ENCODE data around the gene TNMD. TPM values are rescaled to one million over a fixed set of nuclear protein-coding genes. Genes with fewer than 3 reads are reported as not detected.

The TNMD gene
- total and polyA plus RNA-seq, 9 donors, result 0.42 to 14.9 (median 1.6) TPM

DNA sequence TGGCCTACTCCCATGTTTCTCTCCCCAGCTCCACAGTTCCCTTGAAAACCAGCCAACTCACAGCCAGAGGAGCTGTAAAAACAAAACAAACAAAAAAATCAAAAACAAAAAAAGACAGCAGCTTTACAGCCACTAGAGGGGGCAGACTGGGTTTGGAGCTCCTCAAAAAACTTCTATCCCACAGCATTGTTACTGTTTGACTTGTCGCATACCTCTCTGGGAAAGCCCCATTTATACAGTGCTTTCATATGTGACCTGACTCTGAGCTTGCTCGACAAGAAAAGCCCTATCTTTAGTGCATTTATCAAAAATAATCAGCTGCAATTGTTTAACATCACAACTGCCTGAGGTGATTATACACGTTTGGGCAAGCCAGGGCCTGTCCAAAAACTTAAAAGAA, 30.3 kb downstream of the TNMD start:
- 13 to 22% (median 15%) methylated on average over 3 of the region's 3 CpGs for WGBS, 3 donors
- Histone ChIP-seq H3K4me1 (ENCODE audit: insufficient read depth) (no peaks in the 10 kb centered on the region), H3K9me3 (no peaks in the 10 kb centered on the region), H3K27me3 (no peaks in the 10 kb centered on the region), H3K4me3 (no peak overlapping the region), H3K36me3 (no peaks in the 10 kb centered on the region), H3K27ac (no peak overlapping the region)
- intact Hi-C loops (cut with DNase I), result no loop called here
- TF ChIP-seq EP300 (IDR thresholded peaks at IDR 0.05) (no peak), POLR2A (IDR thresholded peaks at IDR 0.05) (no peak)
- TF ChIP-seq, protein P1, sequence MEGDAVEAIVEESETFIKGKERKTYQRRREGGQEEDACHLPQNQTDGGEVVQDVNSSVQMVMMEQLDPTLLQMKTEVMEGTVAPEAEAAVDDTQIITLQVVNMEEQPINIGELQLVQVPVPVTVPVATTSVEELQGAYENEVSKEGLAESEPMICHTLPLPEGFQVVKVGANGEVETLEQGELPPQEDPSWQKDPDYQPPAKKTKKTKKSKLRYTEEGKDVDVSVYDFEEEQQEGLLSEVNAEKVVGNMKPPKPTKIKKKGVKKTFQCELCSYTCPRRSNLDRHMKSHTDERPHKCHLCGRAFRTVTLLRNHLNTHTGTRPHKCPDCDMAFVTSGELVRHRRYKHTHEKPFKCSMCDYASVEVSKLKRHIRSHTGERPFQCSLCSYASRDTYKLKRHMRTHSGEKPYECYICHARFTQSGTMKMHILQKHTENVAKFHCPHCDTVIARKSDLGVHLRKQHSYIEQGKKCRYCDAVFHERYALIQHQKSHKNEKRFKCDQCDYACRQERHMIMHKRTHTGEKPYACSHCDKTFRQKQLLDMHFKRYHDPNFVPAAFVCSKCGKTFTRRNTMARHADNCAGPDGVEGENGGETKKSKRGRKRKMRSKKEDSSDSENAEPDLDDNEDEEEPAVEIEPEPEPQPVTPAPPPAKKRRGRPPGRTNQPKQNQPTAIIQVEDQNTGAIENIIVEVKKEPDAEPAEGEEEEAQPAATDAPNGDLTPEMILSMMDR (IDR thresholded peaks at IDR 0.05), result peak in 2 of 3 donors; percentile 27 to 48
- peak in 4 of 5 donors; percentile 32 to 48 (median 46) for DNase-seq

DNA sequence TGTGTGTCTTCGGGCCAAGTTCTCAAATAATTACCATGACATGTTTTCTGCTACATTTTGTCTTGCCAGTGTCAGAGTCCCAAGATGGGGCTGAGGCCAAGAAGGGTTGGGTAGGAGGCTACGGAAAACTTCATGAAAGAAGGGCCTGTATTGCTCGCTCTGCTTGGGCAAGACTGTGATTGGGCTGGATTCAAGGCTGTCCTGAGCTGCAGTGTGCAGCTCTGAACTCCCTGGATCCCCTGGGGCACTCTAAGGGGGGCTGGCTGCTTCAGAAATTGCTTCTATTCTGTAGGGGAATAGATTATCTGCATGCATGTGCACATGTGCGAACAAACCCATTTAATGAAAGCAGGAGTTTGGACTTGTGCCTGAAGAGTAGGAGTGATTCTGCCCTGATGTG, 38.3 kb downstream of the TNMD start:
- Histone ChIP-seq H3K4me1 (ENCODE audit: insufficient read depth) (no peaks in the 10 kb centered on the region), H3K9me3 (no peaks in the 10 kb centered on the region), H3K36me3 (no peaks in the 10 kb centered on the region), H3K27ac (no peak overlapping the region), H3K27me3 (no peaks in the 10 kb centered on the region), H3K4me3 (no peak overlapping the region)
- intact Hi-C loops (cut with DNase I), result no loop called here
- TF ChIP-seq EP300 (IDR thresholded peaks at IDR 0.05), result no peak
- no peak for TF ChIP-seq POLR2A (IDR thresholded peaks at IDR 0.05)
- TF ChIP-seq, protein P1 (IDR thresholded peaks at IDR 0.05), result no peak
- peak in 1 of 5 donors; percentile 19 for DNase-seq
- 43 to 48% (median 45%) methylated on average over 4 of the region's 4 CpGs for WGBS, 3 donors

GRCh38 chrX:100625985-100626491, 41.3 kb downstream of the TNMD start:
- no peak overlapping the region for H3K27ac ChIP-seq
- H3K36me3 ChIP-seq, result no peaks in the 10 kb centered on the region
- no peak overlapping the region for H3K4me3 ChIP-seq
- 60 to 65% (median 63%) methylated on average over 5 of the region's 5 CpGs for WGBS, 3 donors
- no peaks in the 10 kb centered on the region for H3K9me3 ChIP-seq
- TF ChIP-seq POLR2A (IDR thresholded peaks at IDR 0.05) (no peak), EP300 (IDR thresholded peaks at IDR 0.05) (no peak)
- TF ChIP-seq, protein P1 (IDR thresholded peaks at IDR 0.05), result no peak
- no peak for DNase-seq
- H3K27me3 ChIP-seq, result no peaks in the 10 kb centered on the region
- intact Hi-C loops (cut with DNase I), result no loop called here
- H3K4me1 ChIP-seq (ENCODE audit: insufficient read depth), result no peaks in the 10 kb centered on the region

DNA sequence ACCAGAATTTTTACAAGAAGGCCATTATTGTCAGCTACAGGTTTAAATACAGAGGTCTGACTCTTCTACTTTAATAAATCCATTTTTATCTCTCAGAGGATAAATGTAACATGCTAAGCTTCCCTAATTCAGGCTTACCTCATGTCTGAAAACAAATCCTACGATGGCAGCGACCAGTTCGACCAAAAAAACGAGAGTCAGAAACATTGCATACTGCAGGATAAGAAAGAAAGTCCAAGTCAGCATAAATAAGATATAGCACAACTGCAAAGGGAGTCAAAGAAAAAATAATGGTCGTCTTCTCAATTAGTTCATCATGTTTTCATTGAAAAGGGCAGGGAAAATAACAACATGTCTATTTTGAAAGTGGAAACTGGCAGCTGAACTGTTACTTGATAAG, 50.3 kb downstream of the TNMD start:
- Histone ChIP-seq H3K9me3 (no peaks in the 10 kb centered on the region), H3K36me3 (no peaks in the 10 kb centered on the region), H3K27ac (no peak overlapping the region), H3K4me3 (no peak overlapping the region), H3K27me3 (no peaks in the 10 kb centered on the region), H3K4me1 (ENCODE audit: insufficient read depth) (no peaks in the 10 kb centered on the region)
- DNase-seq, result no peak
- WGBS, 3 donors, result 21 to 39% (median 38%) methylated on average over 5 of the region's 5 CpGs
- intact Hi-C loops (cut with DNase I), result no loop called here
- TF ChIP-seq, protein P1 (IDR thresholded peaks at IDR 0.05), result no peak
- TF ChIP-seq EP300 (IDR thresholded peaks at IDR 0.05) (no peak), POLR2A (IDR thresholded peaks at IDR 0.05) (no peak)

All from ovary (tissue), 9 donors.